ENCODE measurements around the gene TTC39A.

GRCh38 chr1:51293898-51294515 lies 36.4 kb downstream of the TTC39A start:
- TF ChIP-seq SP1 (IDR thresholded peaks at IDR 0.05), result no peak
- no peak for TF ChIP-seq ELF4 (IDR thresholded peaks at IDR 0.05)
- TF ChIP-seq SUZ12 (IDR thresholded peaks at IDR 0.05), result no peak
- TF ChIP-seq PKNOX1 (IDR thresholded peaks at IDR 0.05), result no peak
- TF ChIP-seq HDGF (IDR thresholded peaks at IDR 0.05; ENCODE audit: borderline replicate concordance), result no peak
- no peak for TF ChIP-seq BHLHE40 (IDR thresholded peaks at IDR 0.05; ENCODE audit: borderline replicate concordance)
- no peak for TF ChIP-seq NFRKB (IDR thresholded peaks at IDR 0.05)
- TF ChIP-seq TARDBP (IDR thresholded peaks at IDR 0.05), result no peak
- TF ChIP-seq FOXM1 (IDR thresholded peaks at IDR 0.05; ENCODE audit: borderline replicate concordance), result no peak
- TF ChIP-seq ARNT (IDR thresholded peaks at IDR 0.05), result no peak

All from HEK293T (cell line).